Activated naive CD4-positive, alpha-beta T cell treated with anti-CD3 and anti-CD28 coated beads, Interleukin-2, amount 50 U/mL, for 72 hours (primary cell): ENCODE results near the gene EIF5A2. TPM values are rescaled to one million over a fixed set of nuclear protein-coding genes. Genes with fewer than 3 reads are reported as not detected.
"Not testable (repeated sequence)": the region's sequence is repeated elsewhere in the genome, so short reads cannot be mapped to it uniquely, and the experiment has no call there.

Source experiments
- ATAC-seq, 2 donors: fragments of 150-1000 bp; cut with Tn5 transposase; 2 replicates each; pipeline ENCODE4 v1.10.0; 2021; ENCODE audit warnings: mild to moderate bottlenecking in 2 of 2, moderate library complexity in 2 of 2
- DNase-seq, 2 donors: peaks; one replicate each; pipeline ENCODE4 v3.0.0; 2021 to 2022; ENCODE audit warnings: low spot score in 2 of 2
- H3K27ac Mint-ChIP-seq, 2 donors: one replicate each; pipeline ENCODE4 v1.8.0; 2022; ENCODE audit warnings: mild to moderate bottlenecking in 2 of 2, mixed read lengths in 2 of 2
- H3K36me3 Mint-ChIP-seq, 2 donors: one replicate each; pipeline ENCODE4 v1.8.0; 2022; ENCODE audit warnings: mixed read lengths in 2 of 2
- H3K9me3 Mint-ChIP-seq, 2 donors: one replicate each; pipeline ENCODE4 v1.8.0; 2022; ENCODE audit warnings: mixed read lengths in 2 of 2
- total RNA-seq, 2 donors: library from RNA; stranded (reverse); gene quantifications; one replicate each; pipeline ENCODE4 v1.2.3, GENCODE V29; 2022

EIF5A2 gene
- total RNA-seq, 2 donors from 2014 or later: 4.1 to 12.4 TPM

DNA sequence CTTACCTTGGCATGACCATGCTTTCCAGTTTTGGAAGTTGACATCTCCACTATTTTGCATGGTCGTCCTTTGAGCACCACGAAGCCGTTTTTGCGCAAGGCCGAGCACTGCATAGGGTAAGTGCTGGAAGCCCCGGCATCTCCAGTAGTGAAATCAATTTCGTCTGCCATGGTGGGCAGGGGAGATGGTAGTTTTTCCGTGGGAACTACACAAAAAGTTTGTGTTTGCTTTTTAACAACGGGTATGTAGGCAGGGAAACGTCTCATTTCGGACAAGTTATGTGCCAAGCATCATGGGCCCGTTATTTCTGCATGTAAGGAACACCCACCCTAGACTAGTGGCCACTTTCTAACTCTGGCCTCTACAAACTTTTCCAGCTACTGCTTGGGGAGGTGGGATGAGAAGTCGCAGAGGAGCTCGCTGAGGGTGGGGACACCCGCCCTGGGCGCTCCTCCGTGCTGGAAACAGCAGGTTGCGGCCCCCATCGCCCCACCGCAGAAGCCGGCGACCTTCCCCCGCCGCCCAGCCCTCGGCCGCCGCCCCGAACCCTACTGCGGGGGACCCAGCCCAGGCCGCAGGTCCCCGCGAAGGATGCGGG lies 701 bp downstream of the EIF5A2 start:
- Mint-ChIP-seq H3K9me3 (peaks cover 5 to 14% of the 10 kb centered on the region in 2 donors), H3K36me3 (peaks cover 8 to 10% of the 10 kb centered on the region in 2 donors), H3K27ac (peak overlapping the region in 1 of 2 donors; percentile 86)
- ATAC-seq: no peak
- peak in 1 of 2 donors; percentile 21 for DNase-seq

DNA sequence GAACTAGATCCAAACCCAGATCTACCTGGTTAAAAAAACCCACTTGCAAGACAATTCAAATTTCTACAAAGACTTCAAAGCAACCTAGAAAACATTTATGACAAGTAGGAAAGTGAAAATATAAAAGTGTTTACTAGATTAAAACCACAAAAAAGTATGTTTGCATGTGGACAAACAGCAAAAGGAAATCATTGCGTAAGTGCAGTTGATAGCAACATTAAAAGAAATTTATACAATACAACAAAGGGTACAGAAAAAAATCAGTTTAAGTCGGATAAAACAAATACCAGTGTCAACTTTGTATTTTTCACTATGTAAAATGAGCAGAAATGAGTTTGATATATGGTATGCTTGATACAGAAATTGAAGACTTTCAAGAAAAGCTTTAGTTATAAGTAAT lies 2.6 kb downstream of the EIF5A2 start:
- no peak overlapping the region for H3K27ac Mint-ChIP-seq
- peaks cover 0 to 5% of the 10 kb centered on the region in 2 donors for H3K9me3 Mint-ChIP-seq
- no peak for ATAC-seq

GRCh38 chr3:170903123-170903522 lies 5.3 kb downstream of the EIF5A2 start:
- Mint-ChIP-seq H3K9me3 (no peaks in the 10 kb centered on the region), H3K36me3 (peaks cover 9 to 10% of the 10 kb centered on the region in 2 donors), H3K27ac (no peak overlapping the region)
- ATAC-seq (no peak), DNase-seq (no peak)

More for the DNA sequence above, 2.6 kb downstream of the EIF5A2 start:
- peaks cover 10 to 13% of the 10 kb centered on the region in 2 donors for H3K36me3 Mint-ChIP-seq
- no peak for DNase-seq

GRCh38 chr3:170899455-170899854 lies 9.0 kb downstream of the EIF5A2 start:
- H3K36me3 Mint-ChIP-seq: peaks cover 15 to 20% of the 10 kb centered on the region in 2 donors
- ATAC-seq (no peak), DNase-seq (no peak)
- no peak overlapping the region for H3K27ac Mint-ChIP-seq
- H3K9me3 Mint-ChIP-seq: no peaks in the 10 kb centered on the region

- no peak overlapping the region for H3K27ac Mint-ChIP-seq
- no peak for DNase-seq
- no peak for ATAC-seq
- peaks cover 15% of the 10 kb centered on the region in 2 donors for H3K36me3 Mint-ChIP-seq
- no peaks in the 10 kb centered on the region for H3K9me3 Mint-ChIP-seq
Observed at GRCh38 chr3:170897978-170898377, 10.5 kb downstream of the EIF5A2 start.

DNA sequence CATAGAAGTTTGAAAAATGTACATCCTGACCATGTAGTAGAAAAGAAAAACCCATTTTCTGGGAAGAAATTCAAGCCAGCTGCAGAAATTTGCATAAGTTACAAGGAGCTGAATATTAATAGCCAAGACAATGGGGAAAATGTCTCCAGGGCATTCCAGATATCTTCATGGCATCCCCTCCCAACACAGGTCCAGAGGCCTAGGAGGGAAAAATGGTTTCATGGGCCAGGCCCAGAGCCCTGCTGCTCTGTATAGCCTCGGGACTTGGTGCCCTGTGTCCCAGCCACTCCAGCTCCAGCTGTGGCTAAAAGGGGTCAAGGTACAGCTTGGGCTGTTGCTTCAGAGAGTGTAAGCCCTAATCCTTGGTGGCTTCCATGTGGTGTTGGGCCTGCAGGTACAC lies 11.2 kb downstream of the EIF5A2 start:
- not testable (repeated sequence) for DNase-seq, H3K9me3 Mint-ChIP-seq, ATAC-seq, H3K27ac Mint-ChIP-seq
- H3K36me3 Mint-ChIP-seq: peaks cover 10 to 15% of the 10 kb centered on the region in 2 donors

DNA sequence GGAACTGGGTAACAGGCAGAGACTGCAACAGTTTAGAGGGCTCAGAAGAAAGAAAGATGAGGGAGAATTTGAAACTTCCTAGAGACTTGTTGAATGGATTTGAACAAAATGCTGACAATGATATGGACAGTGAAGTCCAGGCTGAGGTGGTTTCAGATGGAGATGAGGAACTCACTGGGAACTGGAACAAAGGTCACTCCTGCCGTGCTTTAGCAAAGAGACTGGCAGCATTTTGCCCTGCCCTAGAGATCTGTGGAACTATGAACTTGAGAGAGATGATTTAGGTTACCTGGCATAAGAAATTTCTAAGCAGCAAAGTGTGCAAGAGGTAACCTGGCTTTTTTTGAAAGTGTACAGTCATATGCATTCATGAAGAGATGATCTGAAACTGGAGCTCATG lies 11.7 kb downstream of the EIF5A2 start:
- Mint-ChIP-seq H3K36me3 (peaks cover 10 to 13% of the 10 kb centered on the region in 2 donors), H3K9me3 (no peaks in the 10 kb centered on the region), H3K27ac (no peak overlapping the region)
- no peak for DNase-seq
- no peak for ATAC-seq

- not testable (repeated sequence) for ATAC-seq, H3K27ac Mint-ChIP-seq, DNase-seq, H3K9me3 Mint-ChIP-seq
- H3K36me3 Mint-ChIP-seq: peaks cover 10 to 11% of the 10 kb centered on the region in 2 donors
Observed at GRCh38 chr3:170896333-170896732, 12.1 kb downstream of the EIF5A2 start.

- ATAC-seq: no peak
- Mint-ChIP-seq H3K9me3 (no peaks in the 10 kb centered on the region), H3K27ac (no peak overlapping the region)
Observed at GRCh38 chr3:170893895-170894294, 14.5 kb downstream of the EIF5A2 start.

GRCh38 chr3:170889630-170890029 lies 18.8 kb downstream of the EIF5A2 start:
- ATAC-seq: no peak
- no peak overlapping the region for H3K27ac Mint-ChIP-seq
- H3K9me3 Mint-ChIP-seq: peaks cover 0 to under 1% of the 10 kb centered on the region in 2 donors
- H3K36me3 Mint-ChIP-seq: no peaks in the 10 kb centered on the region
- no peak for DNase-seq

More at GRCh38 chr3:170893895-170894294, 14.5 kb downstream of the EIF5A2 start:
- peaks cover 7 to 10% of the 10 kb centered on the region in 2 donors for H3K36me3 Mint-ChIP-seq
- no peak for DNase-seq

GRCh38 chr3:170889132-170889531 lies 19.3 kb downstream of the EIF5A2 start:
- H3K27ac Mint-ChIP-seq: no peak overlapping the region
- H3K36me3 Mint-ChIP-seq: no peaks in the 10 kb centered on the region
- peaks cover 0 to 4% of the 10 kb centered on the region in 2 donors for H3K9me3 Mint-ChIP-seq
- ATAC-seq: no peak
- DNase-seq: no peak

GRCh38 chr3:170884109-170884930 lies 24.1 kb downstream of the EIF5A2 start:
- not testable (repeated sequence) for H3K36me3 Mint-ChIP-seq, H3K27ac Mint-ChIP-seq, DNase-seq, H3K9me3 Mint-ChIP-seq, ATAC-seq

- H3K9me3 Mint-ChIP-seq, H3K27ac Mint-ChIP-seq, DNase-seq, ATAC-seq, H3K36me3 Mint-ChIP-seq: not testable (repeated sequence)
Observed at GRCh38 chr3:170878688-170879087, 29.7 kb downstream of the EIF5A2 start.

- not testable (repeated sequence) for DNase-seq
Observed at GRCh38 chr3:170877311-170877710, 31.1 kb downstream of the EIF5A2 start.

DNA sequence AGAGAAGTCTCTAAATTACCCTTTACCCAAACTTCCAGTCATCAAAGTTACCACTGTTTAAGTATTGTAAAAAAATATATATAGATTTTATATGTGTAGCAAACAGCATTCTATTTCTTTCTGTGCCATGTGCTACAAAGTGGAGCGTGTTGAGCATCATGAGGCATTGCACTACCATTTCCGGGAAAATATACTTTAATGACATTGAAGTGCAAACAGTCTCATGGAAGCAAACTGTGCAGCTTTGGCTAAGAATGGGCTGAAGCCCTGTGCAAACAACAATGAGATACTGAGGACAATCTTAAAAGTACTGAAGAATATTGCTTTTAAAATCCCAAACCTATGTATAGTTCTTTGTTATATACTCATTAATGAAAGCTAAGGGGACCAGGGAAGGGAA lies 31.9 kb downstream of the EIF5A2 start:
- H3K9me3 Mint-ChIP-seq: peaks cover 0 to 5% of the 10 kb centered on the region in 2 donors
- no peaks in the 10 kb centered on the region for H3K36me3 Mint-ChIP-seq
- DNase-seq (no peak), ATAC-seq (no peak)
- no peak overlapping the region for H3K27ac Mint-ChIP-seq

More at GRCh38 chr3:170877311-170877710, 31.1 kb downstream of the EIF5A2 start:
- H3K27ac Mint-ChIP-seq, ATAC-seq, H3K36me3 Mint-ChIP-seq, H3K9me3 Mint-ChIP-seq: not testable (repeated sequence)

GRCh38 chr3:170869645-170870593 lies 38.5 kb downstream of the EIF5A2 start, which contains the start of gene RPL22L1:
TSS of gene RPL22L1 (minus strand) at chr3:170870195. CDS start at chr3:170870167, 28 bp downstream.
- peak; percentile 95 to 99 for ATAC-seq
- peaks cover 0 to 5% of the 10 kb centered on the region in 2 donors for H3K9me3 Mint-ChIP-seq
- peaks cover 24 to 40% of the 10 kb centered on the region in 2 donors for H3K36me3 Mint-ChIP-seq
- DNase-seq: peak; percentile 90 to 95
- peak within 1 kb of the TSS; percentile 97 to 98 for H3K27ac Mint-ChIP-seq
